Activated naive CD8-positive, alpha-beta T cell treated with anti-CD3 and anti-CD28 coated beads, Interleukin-2, amount 50 U/mL, for 24 hours (primary cell): ENCODE measurements around the gene TLE2.
"Not testable (repeated sequence)": the region's sequence is repeated elsewhere in the genome, so short reads cannot be mapped to it uniquely, and the experiment has no call there.

Experiments used
- ATAC-seq: fragments of 150-1000 bp; cut with Tn5 transposase; one replicate; pipeline ENCODE4 v1.10.0; 2021
- DNase-seq: peaks from one replicate; pipeline ENCODE4 v3.0.0; 2021
- H3K27ac Mint-ChIP-seq: one replicate; pipeline ENCODE4 v1.8.0; 2021; ENCODE audit warnings: mild to moderate bottlenecking, mixed read lengths
- H3K27me3 Mint-ChIP-seq: one replicate; pipeline ENCODE4 v1.8.0; 2021; ENCODE audit warnings: mixed read lengths
- H3K36me3 Mint-ChIP-seq: one replicate; pipeline ENCODE4 v1.8.0; 2021; ENCODE audit warnings: low read depth, mixed read lengths
- H3K4me1 Mint-ChIP-seq: one replicate; pipeline ENCODE4 v1.8.0; 2021; ENCODE audit warnings: mixed read lengths
- H3K4me3 Mint-ChIP-seq: one replicate; pipeline ENCODE4 v1.8.0; 2021; ENCODE audit warnings: mild to moderate bottlenecking, moderate library complexity, mixed read lengths
- H3K9me3 Mint-ChIP-seq: one replicate; pipeline ENCODE4 v1.8.0; 2021; ENCODE audit warnings: mixed read lengths

TLE2 gene

DNA sequence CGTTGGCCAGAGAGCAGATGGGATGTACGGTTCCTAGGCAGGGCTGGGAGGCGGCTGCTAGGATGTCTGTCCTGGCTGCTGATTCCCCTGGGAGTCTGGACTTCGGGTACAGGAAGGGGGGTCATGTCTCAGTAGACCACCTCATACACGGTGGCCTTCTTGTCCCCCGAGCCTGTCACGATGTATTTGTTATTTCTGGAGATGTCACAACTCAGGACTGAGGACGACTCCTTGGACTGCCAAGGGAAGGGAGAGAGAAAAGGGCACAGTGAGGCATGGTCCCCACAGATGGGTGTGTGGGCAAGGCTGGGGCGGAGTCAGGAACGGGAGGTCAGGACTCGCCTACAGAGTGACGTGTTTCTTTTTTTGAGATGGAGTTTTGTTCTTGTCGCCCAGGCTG lies 31.4 kb downstream of the TLE2 start:
- DNase-seq, result no peak
- H3K36me3 Mint-ChIP-seq, result no peaks in the 10 kb centered on the region
- H3K4me1 Mint-ChIP-seq, result no peaks in the 10 kb centered on the region
- H3K4me3 Mint-ChIP-seq, result no peak overlapping the region
- no peak for ATAC-seq
- no peak overlapping the region for H3K27ac Mint-ChIP-seq
- H3K9me3 Mint-ChIP-seq, result no peaks in the 10 kb centered on the region
- H3K27me3 Mint-ChIP-seq, result no peaks in the 10 kb centered on the region

DNA sequence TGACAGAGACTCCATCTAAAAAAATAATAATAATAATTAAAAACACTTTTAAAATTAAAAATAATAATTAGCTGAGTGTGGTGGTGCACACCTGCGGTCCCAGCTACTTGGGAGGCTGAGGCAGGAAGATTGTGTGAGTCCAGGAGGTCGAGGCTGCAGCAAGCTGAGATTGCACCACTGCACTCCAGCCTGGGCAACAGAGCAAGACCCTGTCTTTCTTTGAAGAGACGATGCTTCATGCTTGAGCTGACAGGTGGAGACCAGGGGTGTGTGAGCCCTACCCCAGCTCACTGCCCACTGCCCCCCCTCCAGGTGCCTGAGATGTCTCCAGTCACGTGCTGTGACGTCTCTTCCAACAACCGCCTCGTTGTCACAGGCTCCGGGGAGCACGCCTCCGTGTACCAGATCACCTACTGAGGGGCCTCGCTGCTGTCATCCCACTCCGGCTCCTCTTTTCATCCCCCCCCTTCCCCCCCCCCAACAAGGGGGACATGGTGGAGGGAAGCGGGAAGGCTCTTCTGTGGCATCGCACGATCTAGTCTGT lies 34.4 kb downstream of the TLE2 start:
- H3K4me3 Mint-ChIP-seq, result no peak overlapping the region
- no peaks in the 10 kb centered on the region for H3K36me3 Mint-ChIP-seq
- ATAC-seq, result no peak
- H3K4me1 Mint-ChIP-seq, result no peaks in the 10 kb centered on the region
- no peaks in the 10 kb centered on the region for H3K9me3 Mint-ChIP-seq
- no peak overlapping the region for H3K27ac Mint-ChIP-seq
- DNase-seq, result no peak
- no peaks in the 10 kb centered on the region for H3K27me3 Mint-ChIP-seq

- H3K36me3 Mint-ChIP-seq, result no peaks in the 10 kb centered on the region
- H3K4me3 Mint-ChIP-seq, result no peak overlapping the region
- ATAC-seq (no peak), DNase-seq (no peak)
- no peak overlapping the region for H3K27ac Mint-ChIP-seq
- H3K9me3 Mint-ChIP-seq, result no peaks in the 10 kb centered on the region
- H3K4me1 Mint-ChIP-seq, result no peaks in the 10 kb centered on the region
- H3K27me3 Mint-ChIP-seq, result no peaks in the 10 kb centered on the region
Measured at GRCh38 chr19:2993579-2993978, 35.5 kb downstream of the TLE2 start.

- Mint-ChIP-seq H3K27ac (no peak overlapping the region), H3K4me3 (no peak overlapping the region), H3K36me3 (no peaks in the 10 kb centered on the region), H3K9me3 (no peaks in the 10 kb centered on the region), H3K27me3 (no peaks in the 10 kb centered on the region), H3K4me1 (no peaks in the 10 kb centered on the region)
- ATAC-seq (no peak), DNase-seq (no peak)
Measured at GRCh38 chr19:2992958-2993357, 36.1 kb downstream of the TLE2 start.

DNA sequence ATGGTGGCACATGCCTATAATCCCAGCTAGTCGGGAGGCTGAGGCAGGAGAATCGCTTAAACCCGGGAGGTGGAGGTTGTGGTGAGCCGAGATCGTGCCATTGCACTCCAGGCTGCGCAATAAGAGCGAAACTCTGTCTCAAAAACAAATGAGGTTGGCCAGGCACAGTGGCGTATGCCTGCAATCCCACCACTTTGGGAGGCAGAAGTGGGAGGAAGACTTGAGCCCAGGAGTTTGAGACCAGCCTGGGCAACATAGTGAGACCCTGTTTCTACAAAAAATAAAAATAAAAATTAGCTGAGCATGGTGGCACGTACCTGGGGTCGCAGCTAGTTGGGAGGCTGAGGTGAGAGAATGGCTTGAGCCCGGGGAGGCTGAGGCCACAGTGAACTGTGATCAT lies 36.7 kb downstream of the TLE2 start:
- not testable (repeated sequence) for H3K4me1 Mint-ChIP-seq, H3K9me3 Mint-ChIP-seq, H3K36me3 Mint-ChIP-seq, ATAC-seq, H3K27me3 Mint-ChIP-seq, H3K27ac Mint-ChIP-seq, DNase-seq, H3K4me3 Mint-ChIP-seq

- Mint-ChIP-seq H3K36me3 (no peaks in the 10 kb centered on the region), H3K9me3 (no peaks in the 10 kb centered on the region), H3K4me1 (no peaks in the 10 kb centered on the region), H3K27me3 (peaks cover 5% of the 10 kb centered on the region), H3K27ac (no peak overlapping the region), H3K4me3 (no peak overlapping the region)
- no peak for ATAC-seq
- no peak for DNase-seq
Measured at GRCh38 chr19:2989236-2989946, 39.7 kb downstream of the TLE2 start.

- Mint-ChIP-seq H3K4me3 (no peak overlapping the region), H3K36me3 (no peaks in the 10 kb centered on the region), H3K4me1 (peaks cover under 1% of the 10 kb centered on the region), H3K27ac (no peak overlapping the region), H3K27me3 (peaks cover 8% of the 10 kb centered on the region), H3K9me3 (no peaks in the 10 kb centered on the region)
- no peak for DNase-seq
- ATAC-seq, result no peak
Measured at GRCh38 chr19:2988568-2988967, 40.5 kb downstream of the TLE2 start.

DNA sequence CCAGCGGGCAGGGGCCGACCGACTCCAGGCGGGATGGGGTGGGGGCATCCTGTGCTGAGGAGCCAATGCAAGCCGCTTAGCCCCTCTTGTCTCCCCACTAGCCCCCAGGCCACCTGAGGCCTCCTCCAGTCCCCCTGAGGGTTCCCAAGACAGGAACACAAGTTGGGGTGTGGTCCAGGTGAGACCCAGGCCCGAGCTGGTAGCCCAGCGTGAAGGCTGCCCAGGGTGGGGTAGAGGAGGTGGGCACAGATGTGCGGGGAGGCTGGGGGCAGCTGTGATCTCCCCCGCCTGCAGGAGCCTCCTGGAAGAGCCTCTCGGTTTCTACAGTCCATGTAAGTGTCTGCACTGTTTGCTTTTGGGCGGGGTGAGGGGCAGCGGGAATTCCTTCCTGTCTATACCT lies 41.3 kb downstream of the TLE2 start:
- Mint-ChIP-seq H3K9me3 (no peaks in the 10 kb centered on the region), H3K4me1 (peaks cover 4% of the 10 kb centered on the region), H3K36me3 (no peaks in the 10 kb centered on the region), H3K4me3 (no peak overlapping the region), H3K27ac (no peak overlapping the region), H3K27me3 (peaks cover 15% of the 10 kb centered on the region)
- DNase-seq (no peak), ATAC-seq (no peak)

DNA sequence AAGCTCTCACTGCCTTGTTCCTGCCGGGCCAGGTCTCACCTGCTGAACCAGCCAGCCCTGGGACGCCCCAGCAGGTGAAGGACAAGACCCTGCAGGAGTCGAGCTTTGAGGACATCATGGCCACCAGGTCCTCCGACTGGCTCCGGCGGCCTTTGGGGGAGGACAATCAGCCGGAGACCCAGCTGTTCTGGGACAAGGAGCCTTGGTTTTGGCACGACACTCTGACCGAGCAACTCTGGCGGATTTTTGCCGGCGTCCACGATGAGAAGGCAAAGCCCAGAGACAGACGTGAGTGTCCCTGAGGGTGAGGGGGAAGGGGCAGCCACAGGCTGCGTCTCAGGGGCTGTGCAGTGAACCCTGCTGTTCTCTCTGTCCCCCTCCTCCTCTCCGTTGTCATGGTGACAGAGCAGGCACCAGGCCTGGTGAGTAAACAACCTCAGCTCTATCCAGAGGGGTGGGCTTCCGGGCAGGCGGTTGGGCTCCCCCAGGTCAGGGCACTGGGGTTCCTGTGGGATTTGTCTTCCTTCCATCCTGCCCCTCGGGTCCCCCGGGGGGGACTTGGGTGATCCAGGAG lies 42.0 kb downstream of the TLE2 start:
- Mint-ChIP-seq H3K27me3 (peaks cover 18% of the 10 kb centered on the region), H3K36me3 (no peaks in the 10 kb centered on the region), H3K9me3 (no peaks in the 10 kb centered on the region), H3K4me1 (peaks cover 4% of the 10 kb centered on the region), H3K27ac (no peak overlapping the region), H3K4me3 (no peak overlapping the region)
- DNase-seq, result no peak
- ATAC-seq, result no peak

DNA sequence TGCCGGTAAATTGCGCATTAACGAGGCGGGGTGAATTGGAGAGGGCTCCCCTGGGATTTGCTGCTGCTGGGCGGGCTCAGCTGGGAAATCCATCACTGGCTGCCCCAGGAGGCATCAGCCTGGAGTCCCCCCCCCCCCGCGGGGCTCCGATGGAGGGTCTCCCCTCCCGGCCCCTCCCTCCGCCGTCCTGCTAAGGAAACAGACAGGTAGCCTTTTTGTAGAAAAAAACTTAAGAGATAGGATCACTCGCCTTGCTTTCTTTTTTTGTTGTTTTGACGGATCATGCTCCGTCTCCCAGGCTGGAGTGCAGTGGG lies 44.9 kb downstream of the TLE2 start:
- H3K27ac Mint-ChIP-seq, result no peak overlapping the region
- no peak overlapping the region for H3K4me3 Mint-ChIP-seq
- H3K36me3 Mint-ChIP-seq, result no peaks in the 10 kb centered on the region
- H3K9me3 Mint-ChIP-seq, result no peaks in the 10 kb centered on the region
- no peak for DNase-seq
- no peak for ATAC-seq
- peaks cover 4% of the 10 kb centered on the region for H3K4me1 Mint-ChIP-seq
- H3K27me3 Mint-ChIP-seq, result peaks cover 23% of the 10 kb centered on the region

DNA sequence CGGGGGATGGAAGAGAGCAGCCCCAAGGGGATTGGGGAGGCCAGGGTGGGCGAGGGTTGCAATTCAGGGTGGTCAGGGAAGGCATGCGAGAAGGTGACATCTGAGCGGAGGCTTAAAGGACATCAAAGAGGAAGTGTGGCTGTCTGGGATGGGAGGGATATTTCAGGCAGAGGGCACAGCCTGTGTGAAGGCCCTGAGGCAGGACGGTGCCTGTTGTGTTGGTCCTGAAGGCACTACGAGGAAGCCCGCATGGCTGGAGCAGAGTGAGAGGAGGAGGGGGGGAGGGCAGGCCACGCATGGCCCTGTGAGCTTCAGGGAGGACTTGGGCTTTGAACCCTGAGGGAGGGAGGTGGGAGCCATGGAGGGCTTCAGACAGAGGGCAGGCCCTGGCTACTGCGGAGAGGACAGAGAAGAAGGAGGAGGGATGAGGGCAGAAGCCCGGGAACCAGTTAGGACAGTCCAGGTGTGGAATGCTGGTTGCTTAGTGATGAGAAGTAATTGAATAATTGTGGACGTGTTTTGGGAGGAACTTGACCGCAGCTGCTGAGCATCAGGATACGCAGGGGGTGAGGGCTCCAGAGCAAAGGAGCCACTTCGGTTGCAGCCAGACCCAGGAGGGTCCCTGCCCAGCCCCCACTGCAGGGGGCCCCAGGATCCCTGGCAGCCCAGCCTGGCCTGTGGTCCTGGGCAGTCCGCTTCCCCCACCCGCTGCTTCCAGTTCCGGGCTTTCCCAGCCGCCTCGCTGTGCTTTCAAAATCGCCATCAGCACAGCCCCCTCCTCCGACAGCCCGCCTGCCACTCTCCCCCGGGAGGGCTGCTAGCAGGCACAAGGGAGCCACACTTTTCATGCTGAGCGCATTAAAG lies 45.5 kb downstream of the TLE2 start:
- Mint-ChIP-seq H3K4me3 (no peak overlapping the region), H3K9me3 (no peaks in the 10 kb centered on the region), H3K27ac (no peak overlapping the region), H3K27me3 (peaks cover 23% of the 10 kb centered on the region), H3K36me3 (no peaks in the 10 kb centered on the region), H3K4me1 (peaks cover 4% of the 10 kb centered on the region)
- no peak for DNase-seq
- no peak for ATAC-seq

- Mint-ChIP-seq H3K27ac (no peak overlapping the region), H3K9me3 (no peaks in the 10 kb centered on the region), H3K4me3 (no peak overlapping the region), H3K36me3 (no peaks in the 10 kb centered on the region), H3K27me3 (peaks cover 23% of the 10 kb centered on the region), H3K4me1 (peaks cover 4% of the 10 kb centered on the region)
- DNase-seq (no peak), ATAC-seq (no peak)
Measured at GRCh38 chr19:2982983-2983350, 46.1 kb downstream of the TLE2 start.

DNA sequence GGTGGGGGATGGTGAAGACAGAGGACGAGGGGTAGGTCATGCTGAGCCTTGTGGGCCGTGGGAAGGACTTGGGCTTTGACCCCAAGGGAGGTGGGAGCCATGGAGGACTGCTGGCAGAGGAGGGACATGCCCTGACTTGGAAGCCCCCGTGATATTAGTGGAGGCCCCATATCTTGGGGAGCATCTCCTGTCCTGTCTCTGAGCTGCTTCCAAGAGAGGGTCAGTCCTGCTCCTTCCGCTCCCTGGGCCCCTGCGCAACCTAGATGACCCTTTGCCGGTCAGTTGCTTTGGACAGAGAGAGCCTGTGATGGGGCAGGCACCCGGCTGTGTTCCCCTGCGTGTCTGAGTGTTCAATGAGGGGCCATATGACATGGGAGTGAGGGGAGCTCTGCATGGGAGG lies 46.5 kb downstream of the TLE2 start:
- Mint-ChIP-seq H3K4me1 (peaks cover 7% of the 10 kb centered on the region), H3K27me3 (peaks cover 23% of the 10 kb centered on the region), H3K4me3 (no peak overlapping the region), H3K36me3 (no peaks in the 10 kb centered on the region), H3K27ac (no peak overlapping the region), H3K9me3 (no peaks in the 10 kb centered on the region)
- DNase-seq (no peak), ATAC-seq (no peak)

DNA sequence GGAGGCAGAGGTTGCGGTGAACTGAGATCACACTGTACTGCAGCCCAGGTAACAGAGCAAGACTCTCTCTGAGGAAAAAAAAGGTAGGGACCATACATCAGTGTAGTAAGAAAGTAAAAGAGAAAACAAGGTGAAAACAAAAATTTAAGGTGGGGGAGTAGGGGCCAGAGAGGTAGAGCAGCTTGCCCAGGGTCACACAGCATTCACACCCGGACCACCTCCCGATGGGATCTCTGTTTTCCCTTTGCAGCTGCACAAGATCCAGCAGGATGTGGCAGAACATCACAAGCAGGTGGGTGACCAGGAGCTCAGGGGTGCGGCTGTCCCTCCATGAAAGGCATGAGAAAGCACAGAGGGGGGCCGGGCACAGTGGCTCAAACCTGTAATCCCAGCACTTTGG lies 47.2 kb downstream of the TLE2 start:
- H3K27me3 Mint-ChIP-seq, result peaks cover 23% of the 10 kb centered on the region

GRCh38 chr19:2978772-2979171 lies 50.3 kb downstream of the TLE2 start:
- peaks cover 28% of the 10 kb centered on the region for H3K4me1 Mint-ChIP-seq
- ATAC-seq (no peak), DNase-seq (no peak)
- peaks cover 20% of the 10 kb centered on the region for H3K27me3 Mint-ChIP-seq
- no peaks in the 10 kb centered on the region for H3K36me3 Mint-ChIP-seq
- H3K9me3 Mint-ChIP-seq, result no peaks in the 10 kb centered on the region
- no peak overlapping the region for H3K27ac Mint-ChIP-seq
- H3K4me3 Mint-ChIP-seq, result no peak overlapping the region

More for the DNA sequence above, 47.2 kb downstream of the TLE2 start:
- DNase-seq (no peak), ATAC-seq (no peak)
- H3K4me1 Mint-ChIP-seq, result peaks cover 9% of the 10 kb centered on the region
- no peak overlapping the region for H3K27ac Mint-ChIP-seq
- H3K36me3 Mint-ChIP-seq, result no peaks in the 10 kb centered on the region
- no peak overlapping the region for H3K4me3 Mint-ChIP-seq
- H3K9me3 Mint-ChIP-seq, result no peaks in the 10 kb centered on the region
